Left ventricle myocardium inferior (tissue), 1 donor: ENCODE data around the gene ICAM5. TPM values are rescaled to one million over a fixed set of nuclear protein-coding genes. Genes with fewer than 3 reads are reported as not detected.
A peak's percentile ranks its signal among the peaks of the same experiment; 100 is the strongest.

Source experiments
- DNase-seq: peaks from one replicate; pipeline ENCODE4 v3.0.0-alpha.2; 2020
- H3K27ac ChIP-seq: fragments of 200-600 bp; replicated peaks from 2 replicates; pipeline ENCODE4 v1.8.0; 2021
- H3K27me3 ChIP-seq: fragments of 200-600 bp; 2 replicates; pipeline ENCODE4 v1.8.0; 2021; ENCODE audit warnings: low read depth
- H3K36me3 ChIP-seq: fragments of 200-600 bp; 2 replicates; pipeline ENCODE4 v1.8.0; 2021
- H3K4me1 ChIP-seq: fragments of 200-600 bp; 2 replicates; pipeline ENCODE4 v1.8.0; 2021
- H3K4me3 ChIP-seq: fragments of 200-600 bp; 2 replicates; pipeline ENCODE4 v1.8.0; 2021; ENCODE audit warnings: mild to moderate bottlenecking, moderate library complexity
- H3K9me3 ChIP-seq: fragments of 200-600 bp; replicated peaks from 2 replicates; pipeline ENCODE4 v1.8.0; 2021
- CTCF ChIP-seq: fragments of 200-600 bp; IDR thresholded peaks from 2 replicates; pipeline ENCODE4 v1.8.0; 2021; ENCODE audit warnings: antibody characterized with exemption, mild to moderate bottlenecking, borderline replicate concordance
- intact Hi-C: fragments of 100-400 bp; cut with micrococcal nuclease; formaldehyde crosslinking; loops from one replicate; pipeline ENCODE4 v1.11.0; 2022
- total RNA-seq: library from RNA; stranded (reverse); fragmentation: NEBNext Ultra II Directional; extraction: Animal tissue kit (Norgen Biotek cat#: 25700); gene quantifications from one replicate; pipeline ENCODE4 v1.2.1, GENCODE V29; 2021
- donor health status: DM: no; HTN: yes; CAD: no; lungs with severe emphysema.

Gene ICAM5
- total RNA-seq, 1 donor from 2014 or later: 0.49 TPM

- H3K27ac ChIP-seq: no peak overlapping the region
- no peaks in the 10 kb centered on the region for H3K9me3 ChIP-seq
- DNase-seq: no peak
- H3K27me3 ChIP-seq: no peaks in the 10 kb centered on the region
- no peaks in the 10 kb centered on the region for H3K36me3 ChIP-seq
- H3K4me3 ChIP-seq: no peak overlapping the region
- peaks cover 26% of the 10 kb centered on the region for H3K4me1 ChIP-seq
- intact Hi-C loops: loop anchor here (10.0 kb wide), 1 partner anchor 64 kb away; the partner anchor contains the start of gene ICAM1
- TF ChIP-seq CTCF: no peak
Observed at GRCh38 chr19:10338940-10339339, 49.2 kb downstream of the ICAM5 start.

- Histone ChIP-seq H3K36me3 (no peaks in the 10 kb centered on the region), H3K9me3 (no peaks in the 10 kb centered on the region), H3K4me3 (no peak within 1 kb of the TSS), H3K27me3 (no peaks in the 10 kb centered on the region), H3K4me1 (peaks cover 20% of the 10 kb centered on the region), H3K27ac (no peak within 1 kb of the TSS)
- peak; percentile 32 for DNase-seq
- TF ChIP-seq CTCF: no peak
- intact Hi-C loops: loop anchor here (10.0 kb wide), 1 partner anchor 65 kb away; the partner anchor contains the start of gene ICAM1
Observed at GRCh38 chr19:10339380-10339960, 49.7 kb downstream of the ICAM5 start, which contains the start of gene ICAM3. Gene ICAM3 (minus strand): TSS chr19:10339624. CDS start chr19:10339614, 10 bp downstream.

GRCh38 chr19:10339977-10340376 lies 50.2 kb downstream of the ICAM5 start:
- TF ChIP-seq CTCF: no peak
- intact Hi-C loops: loop anchor here (10.0 kb wide), 1 partner anchor 65 kb away; the partner anchor contains the start of gene ICAM1

GRCh38 chr19:10343495-10343894 lies 53.7 kb downstream of the ICAM5 start:
- intact Hi-C loops: no loop called here
- no peaks in the 10 kb centered on the region for H3K36me3 ChIP-seq

More at GRCh38 chr19:10339977-10340376, 50.2 kb downstream of the ICAM5 start:
- DNase-seq: no peak
- Histone ChIP-seq H3K4me1 (peaks cover 16% of the 10 kb centered on the region), H3K36me3 (no peaks in the 10 kb centered on the region), H3K27me3 (no peaks in the 10 kb centered on the region), H3K27ac (no peak overlapping the region), H3K4me3 (no peak overlapping the region), H3K9me3 (no peaks in the 10 kb centered on the region)

GRCh38 chr19:10344780-10345179 lies 55.0 kb downstream of the ICAM5 start:
- Histone ChIP-seq H3K4me1 (peaks cover under 1% of the 10 kb centered on the region), H3K27ac (no peak overlapping the region), H3K27me3 (no peaks in the 10 kb centered on the region), H3K9me3 (no peaks in the 10 kb centered on the region), H3K4me3 (no peak overlapping the region), H3K36me3 (no peaks in the 10 kb centered on the region)
- no peak for DNase-seq
- intact Hi-C loops: no loop called here
- TF ChIP-seq CTCF: no peak

More at GRCh38 chr19:10343495-10343894, 53.7 kb downstream of the ICAM5 start:
- Histone ChIP-seq H3K4me1 (peaks cover 7% of the 10 kb centered on the region), H3K27me3 (no peaks in the 10 kb centered on the region), H3K27ac (no peak overlapping the region), H3K9me3 (no peaks in the 10 kb centered on the region), H3K4me3 (no peak overlapping the region)
- TF ChIP-seq CTCF: no peak
- no peak for DNase-seq

Other genes starting within 250 kb of the ICAM5 start
- 9.1 TPM for gene SHFL, start 203.6 kb upstream of the ICAM5 start, total RNA-seq
- not detected for gene ANGPTL6, start 187.3 kb upstream of the ICAM5 start, total RNA-seq
- gene PPAN, start 183.6 kb upstream of the ICAM5 start, total RNA-seq: 23.6 TPM
- 4.1 TPM for gene P2RY11, start 178.3 kb upstream of the ICAM5 start, total RNA-seq
- 172 TPM for gene EIF3G, start 170.1 kb upstream of the ICAM5 start, total RNA-seq
- 23.9 TPM for gene DNMT1, start 95.0 kb upstream of the ICAM5 start, total RNA-seq
- gene S1PR2, start 58.6 kb upstream of the ICAM5 start, total RNA-seq: 3.5 TPM
- gene MRPL4, start 37.7 kb upstream of the ICAM5 start, total RNA-seq: 77.0 TPM
- 7.1 TPM for gene ICAM1, start 18.8 kb upstream of the ICAM5 start, total RNA-seq
- gene ICAM4, start 3.0 kb upstream of the ICAM5 start, total RNA-seq: 0.36 TPM
- 0.74 TPM for gene ZGLP1, start 19.9 kb downstream of the ICAM5 start, total RNA-seq
- gene FDX2, start 26.1 kb downstream of the ICAM5 start, total RNA-seq: 17.4 TPM
- 11.1 TPM for gene RAVER1, start 43.6 kb downstream of the ICAM5 start, total RNA-seq
- gene ICAM3, start 49.7 kb downstream of the ICAM5 start, total RNA-seq: 31.3 TPM
- 55.1 TPM for gene TYK2, start 90.6 kb downstream of the ICAM5 start, total RNA-seq
- gene CDC37, start 113.6 kb downstream of the ICAM5 start, total RNA-seq: 142 TPM
- gene PDE4A, start 130.6 kb downstream of the ICAM5 start, total RNA-seq: 20.0 TPM
- gene KEAP1, start 213.4 kb downstream of the ICAM5 start, total RNA-seq: 74.5 TPM
- gene S1PR5, start 227.5 kb downstream of the ICAM5 start, total RNA-seq: 0.11 TPM